Measurements from ENCODE around the gene MSRB2.
"Not testable (repeated sequence)": the region's sequence is repeated elsewhere in the genome, so short reads cannot be mapped to it uniquely, and the experiment has no call there.

DNA sequence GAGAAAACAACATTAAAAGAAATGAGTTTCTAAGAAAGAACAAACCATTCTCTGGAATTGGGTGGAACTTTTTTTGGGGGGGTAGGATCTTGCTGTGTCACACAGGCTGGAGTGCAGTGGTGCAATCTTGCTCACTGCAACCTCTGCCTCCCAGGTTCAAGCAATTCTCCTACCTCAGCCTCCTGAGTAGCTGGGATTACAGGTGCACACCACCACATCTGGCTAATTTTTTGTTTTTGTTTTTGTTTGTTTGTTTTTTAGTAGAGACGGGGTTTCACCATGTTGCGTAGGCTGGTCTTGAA, 30.6 kb upstream of the MSRB2 start:
- TF ChIP-seq, protein P1, sequence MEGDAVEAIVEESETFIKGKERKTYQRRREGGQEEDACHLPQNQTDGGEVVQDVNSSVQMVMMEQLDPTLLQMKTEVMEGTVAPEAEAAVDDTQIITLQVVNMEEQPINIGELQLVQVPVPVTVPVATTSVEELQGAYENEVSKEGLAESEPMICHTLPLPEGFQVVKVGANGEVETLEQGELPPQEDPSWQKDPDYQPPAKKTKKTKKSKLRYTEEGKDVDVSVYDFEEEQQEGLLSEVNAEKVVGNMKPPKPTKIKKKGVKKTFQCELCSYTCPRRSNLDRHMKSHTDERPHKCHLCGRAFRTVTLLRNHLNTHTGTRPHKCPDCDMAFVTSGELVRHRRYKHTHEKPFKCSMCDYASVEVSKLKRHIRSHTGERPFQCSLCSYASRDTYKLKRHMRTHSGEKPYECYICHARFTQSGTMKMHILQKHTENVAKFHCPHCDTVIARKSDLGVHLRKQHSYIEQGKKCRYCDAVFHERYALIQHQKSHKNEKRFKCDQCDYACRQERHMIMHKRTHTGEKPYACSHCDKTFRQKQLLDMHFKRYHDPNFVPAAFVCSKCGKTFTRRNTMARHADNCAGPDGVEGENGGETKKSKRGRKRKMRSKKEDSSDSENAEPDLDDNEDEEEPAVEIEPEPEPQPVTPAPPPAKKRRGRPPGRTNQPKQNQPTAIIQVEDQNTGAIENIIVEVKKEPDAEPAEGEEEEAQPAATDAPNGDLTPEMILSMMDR (IDR thresholded peaks at IDR 0.05): not testable (repeated sequence)
- not testable (repeated sequence) for TF ChIP-seq POLR2A (IDR thresholded peaks at IDR 0.05)

Measured in testis (tissue), 2 donors.